Stimulated activated CD8-positive, alpha-beta memory T cell treated with anti-CD3 and anti-CD28 coated beads, Interleukin-2, amount 100 ng/mL, for 48 hours (primary cell): ENCODE data around the gene CDON.
"Not testable (repeated sequence)": the region's sequence is repeated elsewhere in the genome, so short reads cannot be mapped to it uniquely, and the experiment has no call there.

Experiments used
- DNase-seq, 2 donors: peaks; one replicate each; pipeline ENCODE4 v3.0.0-alpha.2; 2020; ENCODE audit warnings: low read depth in 2 of 2

CDON gene

GRCh38 chr11:125994509-125994908 lies 68.2 kb downstream of the CDON start:
- DNase-seq = no peak

GRCh38 chr11:125992893-125993292 lies 69.8 kb downstream of the CDON start:
- no peak for DNase-seq

DNA sequence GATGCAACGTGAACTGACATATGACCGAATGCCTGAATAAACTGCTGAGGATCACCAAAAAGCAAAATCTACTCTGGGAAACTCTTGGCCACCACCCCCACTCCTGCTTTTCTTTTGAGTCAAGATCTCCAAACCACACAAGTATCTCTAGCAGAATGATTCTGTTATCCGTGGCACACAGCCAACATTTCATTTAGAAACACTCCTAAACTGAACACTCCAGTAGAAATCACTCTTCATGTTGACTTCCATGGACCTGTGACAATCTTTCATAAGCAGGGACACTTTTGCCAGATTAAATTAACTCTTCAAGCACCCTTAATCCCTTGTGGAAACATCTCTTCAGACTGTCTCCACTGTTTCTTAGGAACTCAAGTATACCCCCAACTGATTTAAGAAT lies 72.4 kb downstream of the CDON start:
- DNase-seq = no peak

- DNase-seq = no peak
Observed at GRCh38 chr11:125987066-125987641, 75.5 kb downstream of the CDON start.

- not testable (repeated sequence) for DNase-seq
Observed at GRCh38 chr11:125985956-125986355, 76.7 kb downstream of the CDON start.

DNA sequence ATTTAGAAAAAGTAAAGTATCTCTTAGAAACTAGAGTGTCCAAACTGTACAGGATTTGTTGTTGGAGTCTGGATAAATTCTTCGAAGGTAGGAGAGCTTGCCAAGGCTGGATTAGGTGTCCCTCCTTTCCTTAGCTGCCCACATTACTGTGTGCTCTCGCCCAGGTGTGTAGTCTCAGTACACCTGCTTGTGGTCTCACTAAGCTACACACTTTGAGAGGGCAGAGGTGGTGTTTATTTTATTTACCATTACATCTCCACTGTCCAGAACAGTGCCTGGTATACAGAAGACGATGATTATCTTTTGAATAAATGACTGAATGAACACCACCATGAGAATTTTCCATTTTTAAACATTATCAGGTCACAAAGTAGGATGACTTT lies 80.3 kb downstream of the CDON start:
- no peak for DNase-seq

DNA sequence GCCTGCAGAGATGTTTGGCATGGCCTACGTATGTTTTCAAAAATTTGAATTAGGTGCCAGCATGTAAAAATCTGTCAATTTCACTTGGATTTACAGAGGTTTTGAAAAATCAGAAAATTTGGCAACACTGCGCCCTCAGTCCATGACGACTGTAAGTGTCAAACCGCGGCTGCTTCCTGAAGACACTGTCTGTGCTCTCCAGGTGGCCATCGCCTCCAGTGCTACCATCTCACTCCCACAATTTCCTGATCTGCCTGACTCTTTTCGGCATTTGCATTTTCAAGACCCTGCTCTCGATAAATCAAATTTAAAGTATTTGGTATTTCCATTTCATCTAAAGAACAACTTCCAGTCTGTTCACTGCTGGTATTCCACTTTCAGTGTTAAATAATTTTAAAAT lies 82.2 kb downstream of the CDON start:
- DNase-seq = no peak

DNA sequence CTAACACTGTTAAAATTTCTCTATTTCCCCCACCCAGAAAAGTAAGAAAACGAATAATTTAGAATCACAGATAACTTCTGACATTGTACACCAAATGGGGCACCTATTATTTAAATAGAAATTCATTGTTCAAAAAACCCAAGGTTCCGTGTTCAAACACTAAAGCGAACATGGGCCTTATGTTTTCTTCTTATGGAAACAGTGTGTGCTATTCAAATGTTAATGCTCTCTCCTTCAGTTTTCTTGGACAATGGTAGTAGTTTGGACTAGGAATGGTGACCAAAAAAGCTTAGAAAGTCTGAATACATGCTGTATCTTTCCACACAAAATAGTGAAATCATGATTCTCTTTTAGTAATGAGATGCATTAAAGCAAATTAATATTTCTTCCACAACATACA lies 83.2 kb downstream of the CDON start:
- no peak for DNase-seq

- no peak for DNase-seq
Observed at GRCh38 chr11:125978778-125979407, 83.8 kb downstream of the CDON start.

DNA sequence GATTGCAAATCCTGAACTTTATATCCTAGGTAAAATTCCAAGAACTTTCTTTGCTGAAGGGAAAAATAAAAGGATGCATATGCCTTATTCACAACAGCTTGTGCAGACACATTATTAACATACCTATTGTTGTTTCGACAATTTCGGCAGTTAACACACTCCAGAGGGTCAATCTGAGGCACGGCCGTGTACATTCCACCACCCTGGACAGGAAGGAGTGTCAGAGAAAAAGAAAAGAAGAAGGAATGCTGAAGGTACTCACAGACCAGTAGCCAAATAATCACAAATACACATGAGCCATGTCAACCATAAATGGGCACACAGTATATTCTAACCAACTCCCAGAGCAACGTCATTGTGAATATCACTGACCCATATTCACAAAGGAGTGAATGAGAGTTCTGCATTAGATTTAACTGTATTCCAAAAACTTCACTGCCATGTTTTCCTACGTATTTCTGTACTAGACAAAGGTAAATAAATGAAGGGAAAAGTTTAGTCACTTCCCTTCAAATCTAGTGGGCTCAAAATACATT lies 84.4 kb downstream of the CDON start:
- no peak for DNase-seq

- DNase-seq = no peak
Observed at GRCh38 chr11:125977333-125977732, 85.3 kb downstream of the CDON start.

GRCh38 chr11:125976156-125976555 lies 86.5 kb downstream of the CDON start:
- DNase-seq = no peak

DNA sequence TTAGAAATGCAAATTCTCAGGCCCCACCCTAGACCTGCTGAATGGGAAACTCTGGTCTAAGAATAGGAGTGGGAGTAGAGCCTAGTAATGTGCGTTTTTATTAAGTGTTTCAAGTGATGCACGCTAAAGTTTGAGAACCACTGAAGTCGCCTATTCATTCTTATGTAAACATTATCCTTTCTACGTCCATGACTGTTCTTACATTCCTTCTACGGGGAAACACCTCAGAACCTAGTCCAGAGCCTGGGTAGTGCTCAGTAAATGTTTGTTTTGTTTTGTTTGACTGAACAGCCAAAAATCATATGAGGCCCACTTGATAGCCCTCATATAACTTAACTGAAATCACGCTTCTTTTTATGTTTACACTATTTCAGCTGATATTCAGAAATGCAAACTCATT lies 87.0 kb downstream of the CDON start:
- DNase-seq = no peak

- DNase-seq = no peak
Observed at GRCh38 chr11:125974284-125974683, 88.4 kb downstream of the CDON start.

- DNase-seq = no peak
Observed at GRCh38 chr11:125971618-125972017, 91.0 kb downstream of the CDON start.

GRCh38 chr11:125968354-125968753 lies 94.3 kb downstream of the CDON start:
- no peak for DNase-seq

GRCh38 chr11:125967515-125967914 lies 95.2 kb downstream of the CDON start:
- no peak for DNase-seq

GRCh38 chr11:125960771-125961170 lies 101.9 kb downstream of the CDON start:
- no peak for DNase-seq

DNA sequence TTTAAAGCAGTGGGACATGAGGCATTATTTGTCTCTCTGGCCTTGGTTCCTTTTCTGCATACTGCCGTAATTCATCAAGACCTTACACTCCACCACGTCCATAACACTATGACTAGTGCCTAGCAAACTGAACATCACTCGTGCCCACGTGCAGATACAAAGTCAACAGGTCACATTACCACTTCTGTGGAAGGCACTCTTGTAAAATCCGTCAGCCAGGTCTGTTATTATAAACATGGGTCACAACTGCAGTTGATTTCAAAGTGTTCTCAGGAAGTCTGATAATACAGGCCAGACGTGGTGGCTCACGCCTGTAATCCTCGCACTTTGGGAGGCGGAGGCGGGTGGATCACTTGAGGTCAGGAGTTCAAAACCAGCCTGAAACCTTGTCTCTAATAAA lies 102.7 kb downstream of the CDON start:
- DNase-seq = no peak

GRCh38 chr11:125959511-125959910 lies 103.2 kb downstream of the CDON start:
- no peak for DNase-seq

- no peak for DNase-seq
Observed at GRCh38 chr11:125958872-125959400, 103.7 kb downstream of the CDON start.

DNA sequence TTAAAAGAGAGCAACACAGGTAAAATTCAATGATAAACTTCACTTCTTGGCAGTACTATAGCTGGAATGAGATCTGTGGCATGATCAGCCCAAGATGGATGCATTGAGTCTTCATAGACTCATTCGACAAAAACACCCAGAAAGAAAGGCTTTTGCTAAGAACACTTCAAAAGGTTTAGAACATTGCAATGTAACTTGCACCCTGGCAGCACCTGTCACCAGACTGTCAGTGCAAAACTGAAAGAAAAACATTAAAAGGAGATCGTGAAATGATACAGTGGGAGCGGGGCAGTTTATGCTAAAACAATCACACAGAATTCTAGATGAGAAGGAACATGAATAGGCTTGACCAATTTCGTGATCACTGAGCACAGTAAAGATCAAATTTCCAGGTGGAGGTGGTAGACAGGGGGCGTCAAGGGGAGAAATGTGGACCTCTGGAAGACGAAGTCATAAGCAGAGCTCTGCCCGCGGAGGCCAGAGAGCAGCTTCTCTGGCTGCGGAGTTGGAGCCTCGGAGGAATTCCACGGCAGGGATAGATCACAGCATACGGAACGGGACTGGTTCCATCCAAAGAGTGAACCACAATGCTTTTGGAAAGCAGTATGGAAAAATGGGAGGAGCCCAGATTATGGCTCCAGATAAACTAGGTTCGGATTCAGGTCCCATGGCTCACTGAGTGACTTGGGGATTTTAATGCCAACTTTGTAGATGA lies 104.9 kb downstream of the CDON start:
- no peak for DNase-seq
